Neural crest cell (in vitro differentiated cells): ENCODE data around the gene ZSWIM8. TPM values are rescaled to one million over a fixed set of nuclear protein-coding genes. Genes with fewer than 3 reads are reported as not detected.

Experiments
- DNase-seq: peaks from one replicate; pipeline ENCODE4 v3.0.0; 2021; ENCODE audit warnings: low read depth, mixed read lengths, low spot score
- H3K27ac Mint-ChIP-seq: one replicate; pipeline ENCODE4 v1.8.0; 2021; ENCODE audit warnings: mild to moderate bottlenecking, mixed read lengths; ENCODE audit not compliant: unreplicated experiment
- H3K27me3 Mint-ChIP-seq: 2 replicates; pipeline ENCODE4 v1.8.0; 2021; ENCODE audit warnings: low read depth, mild to moderate bottlenecking, mixed read lengths
- H3K36me3 Mint-ChIP-seq: 2 replicates; pipeline ENCODE4 v1.8.0; 2021; ENCODE audit warnings: low read depth, mild to moderate bottlenecking, mixed read lengths
- H3K4me1 Mint-ChIP-seq: 2 replicates; pipeline ENCODE4 v1.8.0; 2021; ENCODE audit warnings: mixed read lengths
- H3K4me3 Mint-ChIP-seq: one replicate; pipeline ENCODE4 v1.8.0; 2021; ENCODE audit warnings: mild to moderate bottlenecking, mixed read lengths
- H3K9me3 Mint-ChIP-seq: 2 replicates; pipeline ENCODE4 v1.8.0; 2021; ENCODE audit warnings: mixed read lengths
- CTCF ChIP-seq: fragments of 200-600 bp; sonication (generic); conservative IDR thresholded peaks from 2 replicates; pipeline ENCODE4 v1.5.0; 2021; ENCODE audit warnings: antibody characterized with exemption, mild to moderate bottlenecking
- total RNA-seq: library from RNA; stranded (reverse); gene quantifications from 2 replicates; pipeline ENCODE4 v1.2.1, GENCODE V29; 2021

ZSWIM8 gene
- total RNA-seq, 1 donor from 2014 or later = 74.9 TPM

GRCh38 chr10:73840403-73841060 lies 55.1 kb downstream of the ZSWIM8 start:
- peak overlapping the region; percentile 90 for H3K27ac Mint-ChIP-seq

GRCh38 chr10:73841061-73841421 lies 55.6 kb downstream of the ZSWIM8 start:
- Mint-ChIP-seq H3K27ac (no peak overlapping the region), H3K36me3 (peaks cover 3% of the 10 kb centered on the region), H3K4me1 (peaks cover 16% of the 10 kb centered on the region), H3K9me3 (no peaks in the 10 kb centered on the region), H3K27me3 (no peaks in the 10 kb centered on the region), H3K4me3 (no peak overlapping the region)
- TF ChIP-seq CTCF = no peak
- DNase-seq = no peak

More at GRCh38 chr10:73840403-73841060, 55.1 kb downstream of the ZSWIM8 start:
- Mint-ChIP-seq H3K4me1 (peaks cover 16% of the 10 kb centered on the region), H3K4me3 (no peak overlapping the region), H3K27me3 (no peaks in the 10 kb centered on the region), H3K9me3 (no peaks in the 10 kb centered on the region), H3K36me3 (peaks cover 3% of the 10 kb centered on the region)
- DNase-seq = no peak
- no peak for TF ChIP-seq CTCF

GRCh38 chr10:73841526-73842285 lies 56.3 kb downstream of the ZSWIM8 start:
- no peak for TF ChIP-seq CTCF
- Mint-ChIP-seq H3K27me3 (no peaks in the 10 kb centered on the region), H3K4me3 (no peak overlapping the region), H3K36me3 (peaks cover 3% of the 10 kb centered on the region), H3K9me3 (no peaks in the 10 kb centered on the region), H3K27ac (peak overlapping the region; percentile 47), H3K4me1 (peaks cover 16% of the 10 kb centered on the region)
- no peak for DNase-seq

GRCh38 chr10:73842349-73842748 lies 56.9 kb downstream of the ZSWIM8 start:
- DNase-seq = no peak
- no peak for TF ChIP-seq CTCF
- Mint-ChIP-seq H3K4me3 (no peak overlapping the region), H3K27ac (no peak overlapping the region), H3K9me3 (no peaks in the 10 kb centered on the region), H3K36me3 (peaks cover 3% of the 10 kb centered on the region), H3K4me1 (peaks cover 16% of the 10 kb centered on the region), H3K27me3 (no peaks in the 10 kb centered on the region)

- no peak for TF ChIP-seq CTCF
- peaks cover 16% of the 10 kb centered on the region for H3K4me1 Mint-ChIP-seq
- DNase-seq = no peak
- no peaks in the 10 kb centered on the region for H3K9me3 Mint-ChIP-seq
- no peaks in the 10 kb centered on the region for H3K27me3 Mint-ChIP-seq
- H3K36me3 Mint-ChIP-seq = peaks cover 3% of the 10 kb centered on the region
- H3K27ac Mint-ChIP-seq = no peak overlapping the region
- H3K4me3 Mint-ChIP-seq = no peak overlapping the region
Measured at GRCh38 chr10:73843261-73843660, 57.9 kb downstream of the ZSWIM8 start.
